Neutrophil (primary cell): ENCODE results near the gene CCDC197.

Experiments
- H3K27ac ChIP-seq: fragments of 200-600 bp; sonication (generic); 2 replicates; pipeline ENCODE4 v1.5.1; 2016; ENCODE audit warnings: mild to moderate bottlenecking, moderate library complexity
- H3K27me3 ChIP-seq: fragments of 200-600 bp; sonication (generic); 2 replicates; pipeline ENCODE4 v1.6.0; 2016; ENCODE audit warnings: mild to moderate bottlenecking
- H3K36me3 ChIP-seq: fragments of 200-600 bp; sonication (generic); 2 replicates; pipeline ENCODE4 v1.5.1; 2017
- H3K4me1 ChIP-seq, 2 experiments: fragments of 200-600 bp in 1 of 2; sonication (generic) in 1 of 2; 1 replicate in 1 of 2; 2 replicates in 1 of 2; pipeline versions ENCODE4 v1.5.1 to v1.6.1; 2013 to 2016; ENCODE audit warnings: low read depth in 1 of 2, low read length in 1 of 2, mild to moderate bottlenecking in 1 of 2, moderate library complexity in 1 of 2; ENCODE audit not compliant: control insufficient read depth in 1 of 2, insufficient read depth in 1 of 2
- H3K4me3 ChIP-seq, 2 experiments: fragments of 200-600 bp in 1 of 2; sonication (generic) in 1 of 2; 1 replicate in 1 of 2; 2 replicates in 1 of 2; pipeline ENCODE4 v1.5.1; 2013 to 2016; ENCODE audit warnings: low read depth in 1 of 2, low read length in 1 of 2, mild to moderate bottlenecking in 1 of 2, moderate library complexity in 1 of 2
- H3K9me3 ChIP-seq: fragments of 200-600 bp; sonication (generic); 2 replicates; pipeline ENCODE4 v1.5.1; 2016
- CTCF ChIP-seq: fragments of 200-600 bp; sonication (generic); IDR thresholded peaks from 2 replicates; pipeline ENCODE4 v1.5.1; 2016; ENCODE audit warnings: antibody characterized with exemption

Gene CCDC197

GRCh38 chr14:93960108-93960475 is 37.0 kb upstream of the CCDC197 start:
- Histone ChIP-seq H3K36me3 (no peaks in the 10 kb centered on the region), H3K4me3 (no peak overlapping the region), H3K27me3 (no peaks in the 10 kb centered on the region), H3K9me3 (no peaks in the 10 kb centered on the region), H3K4me1 (peaks cover 13 to 73% of the 10 kb centered on the region in 2 experiments), H3K27ac (peak overlapping the region; percentile 75)
- no peak for TF ChIP-seq CTCF

- Histone ChIP-seq H3K4me3 (no peak overlapping the region), H3K27me3 (no peaks in the 10 kb centered on the region), H3K4me1 (peaks cover 6 to 64% of the 10 kb centered on the region in 2 experiments), H3K9me3 (no peaks in the 10 kb centered on the region), H3K27ac (peak overlapping the region; percentile 75), H3K36me3 (no peaks in the 10 kb centered on the region)
- no peak for TF ChIP-seq CTCF
Measured at GRCh38 chr14:93960774-93961438, 36.2 kb upstream of the CCDC197 start.

GRCh38 chr14:93961620-93962019 is 35.5 kb upstream of the CCDC197 start:
- Histone ChIP-seq H3K27me3 (no peaks in the 10 kb centered on the region), H3K36me3 (no peaks in the 10 kb centered on the region), H3K4me1 (peaks cover 6 to 57% of the 10 kb centered on the region in 2 experiments), H3K4me3 (no peak overlapping the region), H3K27ac (peak overlapping the region; percentile 63), H3K9me3 (no peaks in the 10 kb centered on the region)
- no peak for TF ChIP-seq CTCF

GRCh38 chr14:93962701-93963601 is 34.1 kb upstream of the CCDC197 start:
- Histone ChIP-seq H3K27ac (peak overlapping the region; percentile 92), H3K4me3 (peak overlapping the region in 1 of 2 experiments; percentile 33), H3K9me3 (no peaks in the 10 kb centered on the region), H3K27me3 (no peaks in the 10 kb centered on the region), H3K4me1 (peaks cover 6 to 64% of the 10 kb centered on the region in 2 experiments), H3K36me3 (no peaks in the 10 kb centered on the region)
- TF ChIP-seq CTCF, result no peak

- Histone ChIP-seq H3K9me3 (no peaks in the 10 kb centered on the region), H3K4me3 (no peak overlapping the region), H3K27ac (peak overlapping the region; percentile 92), H3K36me3 (no peaks in the 10 kb centered on the region), H3K27me3 (peaks cover 3% of the 10 kb centered on the region), H3K4me1 (peaks cover 6 to 61% of the 10 kb centered on the region in 2 experiments)
- no peak for TF ChIP-seq CTCF
Measured at GRCh38 chr14:93963692-93964091, 33.4 kb upstream of the CCDC197 start.
